Measurements from ENCODE around the gene LRP1B. TPM values are rescaled to one million over a fixed set of nuclear protein-coding genes. Genes with fewer than 3 reads are reported as not detected.

LRP1B gene
- total and polyA plus RNA-seq, 2 donors (not counting 1 experiment from before 2014, with no cell fraction given) = under 0.01 to 0.01 TPM

GRCh38 chr2:142037744-142038143 lies 93.1 kb downstream of the LRP1B start:
- TF ChIP-seq EZH2 (IDR thresholded peaks at IDR 0.05; ENCODE audit: low read length, missing control alignments) = no peak
- TF ChIP-seq CTCF (conservative IDR thresholded peaks at IDR 0.05 in 1 of 2, IDR thresholded peaks at IDR 0.05 in 1 of 2; ENCODE audit: low read depth in 1 of 2, low read length in 2 of 2) = no peak
- Histone ChIP-seq H3K36me3 (ENCODE audit: control insufficient read depth, insufficient read depth, low read length) (no peaks in the 10 kb centered on the region), H3K4me1 (ENCODE audit: control insufficient read depth, extremely low read depth, insufficient read depth, low read length) (no peaks in the 10 kb centered on the region), H3K4me3 (replicated peaks in 1 of 4; ENCODE audit: control extremely low read depth in 1 of 4, insufficient read depth in 1 of 4, low read depth in 3 of 4, low read length in 4 of 4) (no peak overlapping the region), H3K27me3 (ENCODE audit: control insufficient read depth, insufficient read depth, low read length) (no peaks in the 10 kb centered on the region), H3K27ac (ENCODE audit: insufficient read depth, low read length) (no peak overlapping the region), H3K4me2 (ENCODE audit: extremely low read depth, insufficient read depth, low read length) (no peak overlapping the region), H2AFZ (ENCODE audit: low read length) (no peak overlapping the region), H4K20me1 (ENCODE audit: control insufficient read depth, extremely low read depth, insufficient read depth, low read length) (no peaks in the 10 kb centered on the region), H3K9me3 (ENCODE audit: control insufficient read depth, insufficient read depth, low read depth, low read length) (no peaks in the 10 kb centered on the region), H3K79me2 (ENCODE audit: control insufficient read depth, insufficient read depth, low read length) (no peaks in the 10 kb centered on the region), H3K9ac (ENCODE audit: insufficient read depth, low read length) (no peak overlapping the region)
- peak in 1 of 2 donors; percentile 49 for DNase-seq (ENCODE audit: low read depth in 2 of 2)

GRCh38 chr2:142037066-142037465 lies 93.8 kb downstream of the LRP1B start:
- H4K20me1 ChIP-seq (ENCODE audit: control insufficient read depth, extremely low read depth, insufficient read depth, low read length) = no peaks in the 10 kb centered on the region
- H3K27ac ChIP-seq (ENCODE audit: insufficient read depth, low read length) = no peak overlapping the region
- no peaks in the 10 kb centered on the region for H3K79me2 ChIP-seq (ENCODE audit: control insufficient read depth, insufficient read depth, low read length)
- no peak overlapping the region for H3K9ac ChIP-seq (ENCODE audit: insufficient read depth, low read length)
- H3K4me2 ChIP-seq (ENCODE audit: extremely low read depth, insufficient read depth, low read length) = no peak overlapping the region
- H3K4me3 ChIP-seq (replicated peaks in 1 of 4; ENCODE audit: control extremely low read depth in 1 of 4, insufficient read depth in 1 of 4, low read depth in 3 of 4, low read length in 4 of 4) = no peak overlapping the region
- H2AFZ ChIP-seq (ENCODE audit: low read length) = no peak overlapping the region
- no peak for TF ChIP-seq EZH2 (IDR thresholded peaks at IDR 0.05; ENCODE audit: low read length, missing control alignments)
- no peak for TF ChIP-seq CTCF (conservative IDR thresholded peaks at IDR 0.05 in 1 of 2, IDR thresholded peaks at IDR 0.05 in 1 of 2; ENCODE audit: low read depth in 1 of 2, low read length in 2 of 2)
- H3K9me3 ChIP-seq (ENCODE audit: control insufficient read depth, insufficient read depth, low read depth, low read length) = no peaks in the 10 kb centered on the region
- DNase-seq (ENCODE audit: low read depth in 2 of 2) = peak in 1 of 2 donors; percentile 85
- H3K4me1 ChIP-seq (ENCODE audit: control insufficient read depth, extremely low read depth, insufficient read depth, low read length) = no peaks in the 10 kb centered on the region
- H3K27me3 ChIP-seq (ENCODE audit: control insufficient read depth, insufficient read depth, low read length) = no peaks in the 10 kb centered on the region
- no peaks in the 10 kb centered on the region for H3K36me3 ChIP-seq (ENCODE audit: control insufficient read depth, insufficient read depth, low read length)

- no peak for TF ChIP-seq CTCF (conservative IDR thresholded peaks at IDR 0.05 in 1 of 2, IDR thresholded peaks at IDR 0.05 in 1 of 2; ENCODE audit: low read depth in 1 of 2, low read length in 2 of 2)
- no peak for TF ChIP-seq EZH2 (IDR thresholded peaks at IDR 0.05; ENCODE audit: low read length, missing control alignments)
- no peak overlapping the region for H3K9ac ChIP-seq (ENCODE audit: insufficient read depth, low read length)
- no peaks in the 10 kb centered on the region for H3K9me3 ChIP-seq (ENCODE audit: control insufficient read depth, insufficient read depth, low read depth, low read length)
- no peak overlapping the region for H3K4me3 ChIP-seq (replicated peaks in 1 of 4; ENCODE audit: control extremely low read depth in 1 of 4, insufficient read depth in 1 of 4, low read depth in 3 of 4, low read length in 4 of 4)
- no peak overlapping the region for H3K4me2 ChIP-seq (ENCODE audit: extremely low read depth, insufficient read depth, low read length)
- H3K79me2 ChIP-seq (ENCODE audit: control insufficient read depth, insufficient read depth, low read length) = no peaks in the 10 kb centered on the region
- H3K36me3 ChIP-seq (ENCODE audit: control insufficient read depth, insufficient read depth, low read length) = no peaks in the 10 kb centered on the region
- peak in 1 of 2 donors; percentile 88 for DNase-seq (ENCODE audit: low read depth in 2 of 2)
- no peak overlapping the region for H3K27ac ChIP-seq (ENCODE audit: insufficient read depth, low read length)
- H2AFZ ChIP-seq (ENCODE audit: low read length) = no peak overlapping the region
- H3K4me1 ChIP-seq (ENCODE audit: control insufficient read depth, extremely low read depth, insufficient read depth, low read length) = no peaks in the 10 kb centered on the region
- H4K20me1 ChIP-seq (ENCODE audit: control insufficient read depth, extremely low read depth, insufficient read depth, low read length) = no peaks in the 10 kb centered on the region
- no peaks in the 10 kb centered on the region for H3K27me3 ChIP-seq (ENCODE audit: control insufficient read depth, insufficient read depth, low read length)
Observed at GRCh38 chr2:142033393-142033792, 97.4 kb downstream of the LRP1B start.

All from fibroblast of lung (primary cell).